Peyer's patch (tissue), 4 donors: Measurements from ENCODE around the gene ANGPTL2. TPM values are rescaled to one million over a fixed set of nuclear protein-coding genes. Genes with fewer than 3 reads are reported as not detected.
A peak's percentile ranks its signal among the peaks of the same experiment; 100 is the strongest.

Source experiments
- DNase-seq, 3 donors: peaks; one replicate each; pipeline ENCODE4 v3.0.0-alpha.2; 2017 to 2019
- H3K27ac ChIP-seq, 4 donors: fragments of 200-600 bp; sonication (generic); one replicate each; pipeline ENCODE4 v1.5.1; 2016 to 2019
- H3K27me3 ChIP-seq, 2 donors: fragments of 200-600 bp; sonication (generic); one replicate each; pipeline ENCODE4 v1.5.1; 2019
- H3K36me3 ChIP-seq, 3 donors: fragments of 200-600 bp; sonication (generic); one replicate each; pipeline ENCODE4 v1.5.1; 2016 to 2019
- H3K4me1 ChIP-seq, 4 donors: fragments of 200-600 bp; sonication (generic); one replicate each; pipeline ENCODE4 v1.5.1; 2016 to 2019
- H3K4me3 ChIP-seq, 4 donors: fragments of 200-600 bp; sonication (generic); 1 replicate in 3 of 4; 2 replicates in 1 of 4; pipeline ENCODE4 v1.5.1; 2016 to 2019; ENCODE audit warnings: mild to moderate bottlenecking in 1 of 4
- H3K9me3 ChIP-seq, 4 donors: fragments of 200-600 bp; sonication (generic); one replicate each; pipeline ENCODE4 v1.5.1; 2016 to 2019; ENCODE audit warnings: mild to moderate bottlenecking in 1 of 4
- CTCF ChIP-seq, 6 experiments: fragments of 450-650 bp in 4 of 6; fragments of 200-600 bp in 2 of 6; sonication (generic) in 1 of 6; IDR thresholded peaks; one replicate each; pipeline ENCODE4 v1.5.1; 2017 to 2019; ENCODE audit warnings: antibody characterized with exemption in 6 of 6, mild to moderate bottlenecking in 3 of 6, moderate library complexity in 1 of 6
- POLR2A ChIP-seq, 2 donors: fragments of 450-650 bp; IDR thresholded peaks; one replicate each; pipeline ENCODE4 v1.5.1; 2017; ENCODE audit warnings: antibody characterized with exemption in 2 of 2, mild to moderate bottlenecking in 2 of 2, moderate library complexity in 2 of 2
- total RNA-seq, 4 donors: library from RNA; depleted of rRNA; stranded (reverse); fragments of >200 nt; gene quantifications; one replicate each; pipeline ENCODE4 v1.1.0, GENCODE V29; 2016

The ANGPTL2 gene
- total RNA-seq, 4 donors from 2014 or later, result 2.8 to 14.0 (median 11.3) TPM

DNA sequence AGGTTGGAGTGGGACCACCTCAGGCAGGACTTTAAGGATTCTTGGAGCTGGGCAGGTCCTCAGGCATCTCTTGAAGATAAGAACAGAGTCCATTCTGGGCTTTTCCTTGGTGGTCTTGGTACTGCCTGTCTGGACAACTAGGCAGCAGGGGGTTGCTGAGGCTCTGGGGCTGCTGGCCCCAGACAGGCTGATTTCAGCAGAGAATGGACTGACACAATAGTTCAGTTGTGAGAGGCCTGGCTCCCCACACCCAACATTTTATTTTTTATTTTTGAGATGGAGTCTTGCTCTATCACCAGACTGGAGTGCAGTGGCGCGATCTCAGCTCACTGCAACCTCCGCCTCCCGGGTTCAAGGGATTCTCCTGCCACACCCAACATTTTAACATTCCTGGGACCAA, 4.6 kb downstream of the ANGPTL2 start:
- Histone ChIP-seq H3K4me3 (no peak overlapping the region), H3K9me3 (no peaks in the 10 kb centered on the region), H3K36me3 (peaks cover 0 to 16% (median 0%) of the 10 kb centered on the region in 3 donors), H3K27me3 (no peaks in the 10 kb centered on the region), H3K27ac (no peak overlapping the region), H3K4me1 (peaks cover 0 to 13% (median 0%) of the 10 kb centered on the region in 4 donors)
- TF ChIP-seq CTCF (IDR thresholded peaks at IDR 0.05) (no peak), POLR2A (IDR thresholded peaks at IDR 0.05) (no peak)
- DNase-seq, result no peak

DNA sequence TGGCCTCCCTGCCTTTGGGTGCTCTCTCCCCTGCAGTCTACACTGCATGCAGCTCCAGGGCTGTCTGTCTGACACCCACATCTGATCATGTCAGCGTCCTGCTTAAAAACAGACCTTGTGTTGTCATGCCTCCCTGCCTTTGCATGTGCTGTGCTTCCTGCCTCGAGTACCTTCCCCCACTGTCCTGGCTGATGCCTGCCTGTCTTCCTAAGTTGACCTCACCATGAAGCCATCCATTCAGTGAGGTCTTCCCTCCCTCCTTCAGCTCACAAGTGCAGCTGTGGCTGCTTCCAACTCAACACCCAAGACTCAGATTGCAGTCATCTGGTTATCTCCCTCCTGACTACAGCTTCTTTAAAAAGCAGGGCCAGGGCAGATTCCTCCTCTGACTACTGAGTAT, 5.5 kb downstream of the ANGPTL2 start:
- no peak for DNase-seq
- peaks cover 0 to 16% (median 0%) of the 10 kb centered on the region in 3 donors for H3K36me3 ChIP-seq
- H3K27me3 ChIP-seq, result no peaks in the 10 kb centered on the region
- no peak overlapping the region for H3K27ac ChIP-seq
- no peak overlapping the region for H3K4me3 ChIP-seq
- TF ChIP-seq CTCF (IDR thresholded peaks at IDR 0.05) (no peak), POLR2A (IDR thresholded peaks at IDR 0.05) (no peak)
- H3K9me3 ChIP-seq, result no peaks in the 10 kb centered on the region
- H3K4me1 ChIP-seq, result peaks cover 0 to 16% (median 0%) of the 10 kb centered on the region in 4 donors

GRCh38 chr9:127116088-127116726, 6.2 kb downstream of the ANGPTL2 start:
- peaks cover 0 to 18% (median 0%) of the 10 kb centered on the region in 4 donors for H3K4me1 ChIP-seq
- TF ChIP-seq CTCF (IDR thresholded peaks at IDR 0.05) (no peak), POLR2A (IDR thresholded peaks at IDR 0.05) (no peak)

DNA sequence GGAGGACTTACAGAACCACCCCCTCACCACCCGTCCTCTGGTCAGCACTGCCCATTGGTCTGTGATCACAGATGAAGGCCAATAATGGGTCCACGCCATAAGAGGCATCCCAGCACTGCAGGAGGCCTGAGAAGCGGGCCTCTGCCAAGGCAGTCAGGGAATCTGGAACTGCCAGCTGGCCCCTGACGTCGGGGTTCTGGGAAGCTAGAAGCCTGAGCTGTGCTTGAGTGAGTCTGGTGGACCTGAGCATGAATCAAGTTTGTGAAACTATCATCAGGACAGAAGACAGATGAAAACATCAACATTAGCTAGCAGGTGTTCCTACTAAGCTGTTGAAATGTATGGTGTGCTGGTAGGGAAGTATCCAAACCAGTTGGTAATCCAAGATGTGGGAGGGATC, 7.8 kb downstream of the ANGPTL2 start:
- Histone ChIP-seq H3K27me3 (no peaks in the 10 kb centered on the region), H3K4me3 (no peak overlapping the region), H3K9me3 (no peaks in the 10 kb centered on the region), H3K27ac (no peak overlapping the region), H3K36me3 (peaks cover 0 to 16% (median 0%) of the 10 kb centered on the region in 3 donors), H3K4me1 (peaks cover 0 to 18% (median 0%) of the 10 kb centered on the region in 4 donors)
- DNase-seq, result no peak
- no peak for TF ChIP-seq CTCF (IDR thresholded peaks at IDR 0.05)
- TF ChIP-seq POLR2A (IDR thresholded peaks at IDR 0.05), result no peak

More at GRCh38 chr9:127116088-127116726, 6.2 kb downstream of the ANGPTL2 start:
- no peaks in the 10 kb centered on the region for H3K27me3 ChIP-seq
- no peaks in the 10 kb centered on the region for H3K9me3 ChIP-seq
- H3K27ac ChIP-seq, result no peak overlapping the region
- H3K4me3 ChIP-seq, result no peak overlapping the region
- peaks cover 0 to 16% (median 0%) of the 10 kb centered on the region in 3 donors for H3K36me3 ChIP-seq
- DNase-seq, result no peak

GRCh38 chr9:127113191-127113972, 9.1 kb downstream of the ANGPTL2 start:
- H3K27me3 ChIP-seq, result no peaks in the 10 kb centered on the region
- peaks cover 0 to 18% (median 0%) of the 10 kb centered on the region in 4 donors for H3K4me1 ChIP-seq
- DNase-seq, result no peak
- H3K27ac ChIP-seq, result peak overlapping the region in 2 of 4 donors; percentile 19 to 61
- no peaks in the 10 kb centered on the region for H3K9me3 ChIP-seq
- no peak for TF ChIP-seq POLR2A (IDR thresholded peaks at IDR 0.05)
- TF ChIP-seq CTCF (IDR thresholded peaks at IDR 0.05), result no peak
- H3K4me3 ChIP-seq, result no peak overlapping the region
- peaks cover 0 to 6% (median 0%) of the 10 kb centered on the region in 3 donors for H3K36me3 ChIP-seq
